Smooth muscle cell (in vitro differentiated cells): ENCODE results near the gene TMEM14C. TPM values are rescaled to one million over a fixed set of nuclear protein-coding genes. Genes with fewer than 3 reads are reported as not detected.

Experiments
- DNase-seq: peaks from one replicate; lab custom pipeline; 2025; ENCODE audit not compliant: unreplicated experiment; lab: John Stamatoyannopoulos, UW
- H2AFZ ChIP-seq: fragments of 200-600 bp; sonication (generic); 2 replicates; pipeline ENCODE4 v1.6.0; 2016; ENCODE audit warnings: antibody characterized with exemption, low read depth, mild to moderate bottlenecking
- H3F3A ChIP-seq: fragments of 200-600 bp; sonication (generic); 2 replicates; pipeline ENCODE4 v1.6.0; 2017; ENCODE audit warnings: antibody characterized with exemption, low read depth
- H3K27ac ChIP-seq: fragments of 200-600 bp; sonication (generic); 2 replicates; pipeline ENCODE4 v1.5.1; 2016; ENCODE audit warnings: low read depth, mild to moderate bottlenecking
- H3K27me3 ChIP-seq: fragments of 200-600 bp; sonication (generic); 2 replicates; pipeline ENCODE4 v1.6.1; 2016; ENCODE audit warnings: low read depth, mild to moderate bottlenecking
- H3K36me3 ChIP-seq: fragments of 200-600 bp; sonication (generic); 2 replicates; pipeline ENCODE4 v1.5.1; 2016; ENCODE audit warnings: low read depth
- H3K4me1 ChIP-seq: fragments of 200-600 bp; sonication (generic); 2 replicates; pipeline ENCODE4 v1.5.1; 2016; ENCODE audit warnings: low read depth
- H3K4me2 ChIP-seq: fragments of 200-600 bp; sonication (generic); 2 replicates; pipeline ENCODE4 v1.6.0; 2016; ENCODE audit warnings: mild to moderate bottlenecking
- H3K4me3 ChIP-seq: fragments of 200-600 bp; sonication (generic); 2 replicates; pipeline ENCODE4 v1.5.1; 2016; ENCODE audit warnings: mild to moderate bottlenecking
- H3K79me2 ChIP-seq: fragments of 200-600 bp; sonication (generic); 2 replicates; pipeline ENCODE4 v1.6.0; 2016; ENCODE audit warnings: low read depth, mild to moderate bottlenecking
- H3K9ac ChIP-seq: fragments of 200-600 bp; sonication (generic); 2 replicates; pipeline ENCODE4 v1.6.0; 2016; ENCODE audit warnings: low read depth
- H3K9me3 ChIP-seq: fragments of 200-600 bp; sonication (generic); replicated peaks from 2 replicates; pipeline ENCODE4 v1.5.1; 2016; ENCODE audit warnings: low read depth
- H4K20me1 ChIP-seq: fragments of 200-600 bp; sonication (generic); 2 replicates; pipeline ENCODE4 v1.6.0; 2016; ENCODE audit warnings: low read depth
- WGBS: methylation state at CpG from one replicate; pipeline ENCODE4 v1.1.7; 2016; ENCODE audit warnings: low lambda C conversion rate; 5-methylcytosine and 5-hydroxymethylcytosine counted together
- polyA plus RNA-seq: library from polyadenylated mRNA; unstranded; fragments of >200 nt; fragmentation: Nextera tagmentation; extraction: Ambion mirVana; gene quantifications from 2 replicates; pipeline ENCODE4 v1.2.1, GENCODE V29; 2016
- total RNA-seq: library from RNA; depleted of rRNA; stranded (reverse); fragments of >200 nt; gene quantifications from 2 replicates; pipeline ENCODE4 v1.2.3, GENCODE V29; 2014
- TF ChIP-seq, protein P1 (sequence below): fragments of 200-600 bp; sonication (generic); IDR thresholded peaks from 2 replicates; pipeline ENCODE4 v1.5.1; 2017; ENCODE audit warnings: borderline replicate concordance, mild to moderate bottlenecking, antibody characterized with exemption; ENCODE audit not compliant: insufficient read depth, poor library complexity, severe bottlenecking

The TMEM14C gene
- total and polyA plus RNA-seq, 2 experiments from 2014 or later, result 180 TPM

DNA sequence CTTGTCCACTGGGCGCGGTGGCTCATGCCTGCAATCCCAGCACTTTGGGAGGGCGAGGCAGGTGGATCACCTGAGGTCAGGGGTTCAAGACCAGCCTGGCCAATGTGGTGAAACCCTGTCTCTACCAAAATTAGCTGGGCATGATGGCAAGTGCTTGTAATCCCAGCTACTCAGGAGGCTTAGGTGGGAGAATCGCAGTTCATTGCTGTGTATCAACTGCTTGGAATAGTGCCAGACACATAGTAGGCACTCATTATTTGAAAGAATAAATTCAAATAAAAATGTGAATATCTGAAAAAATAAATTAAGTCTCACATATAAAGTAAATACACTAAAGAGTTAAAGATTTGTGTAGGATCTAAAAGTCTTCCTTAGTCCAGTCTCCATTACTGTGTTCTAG, 26.2 kb upstream of the TMEM14C start:
- no peaks in the 10 kb centered on the region for H3K9me3 ChIP-seq
- no peak overlapping the region for H3K9ac ChIP-seq
- TF ChIP-seq, protein P1, sequence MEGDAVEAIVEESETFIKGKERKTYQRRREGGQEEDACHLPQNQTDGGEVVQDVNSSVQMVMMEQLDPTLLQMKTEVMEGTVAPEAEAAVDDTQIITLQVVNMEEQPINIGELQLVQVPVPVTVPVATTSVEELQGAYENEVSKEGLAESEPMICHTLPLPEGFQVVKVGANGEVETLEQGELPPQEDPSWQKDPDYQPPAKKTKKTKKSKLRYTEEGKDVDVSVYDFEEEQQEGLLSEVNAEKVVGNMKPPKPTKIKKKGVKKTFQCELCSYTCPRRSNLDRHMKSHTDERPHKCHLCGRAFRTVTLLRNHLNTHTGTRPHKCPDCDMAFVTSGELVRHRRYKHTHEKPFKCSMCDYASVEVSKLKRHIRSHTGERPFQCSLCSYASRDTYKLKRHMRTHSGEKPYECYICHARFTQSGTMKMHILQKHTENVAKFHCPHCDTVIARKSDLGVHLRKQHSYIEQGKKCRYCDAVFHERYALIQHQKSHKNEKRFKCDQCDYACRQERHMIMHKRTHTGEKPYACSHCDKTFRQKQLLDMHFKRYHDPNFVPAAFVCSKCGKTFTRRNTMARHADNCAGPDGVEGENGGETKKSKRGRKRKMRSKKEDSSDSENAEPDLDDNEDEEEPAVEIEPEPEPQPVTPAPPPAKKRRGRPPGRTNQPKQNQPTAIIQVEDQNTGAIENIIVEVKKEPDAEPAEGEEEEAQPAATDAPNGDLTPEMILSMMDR, result no peak
- H4K20me1 ChIP-seq, result no peaks in the 10 kb centered on the region
- H3K36me3 ChIP-seq, result peaks cover 3% of the 10 kb centered on the region
- H3K27ac ChIP-seq, result no peak overlapping the region
- peaks cover 9% of the 10 kb centered on the region for H3F3A ChIP-seq
- peaks cover 50% of the 10 kb centered on the region for H3K79me2 ChIP-seq
- DNase-seq, result no peak
- no peaks in the 10 kb centered on the region for H3K27me3 ChIP-seq
- peaks cover 27% of the 10 kb centered on the region for H3K4me1 ChIP-seq
- 96% methylated on average over 4 of the region's 4 CpGs for WGBS
- H2AFZ ChIP-seq, result no peak overlapping the region
- H3K4me3 ChIP-seq, result no peak overlapping the region
- no peak overlapping the region for H3K4me2 ChIP-seq

DNA sequence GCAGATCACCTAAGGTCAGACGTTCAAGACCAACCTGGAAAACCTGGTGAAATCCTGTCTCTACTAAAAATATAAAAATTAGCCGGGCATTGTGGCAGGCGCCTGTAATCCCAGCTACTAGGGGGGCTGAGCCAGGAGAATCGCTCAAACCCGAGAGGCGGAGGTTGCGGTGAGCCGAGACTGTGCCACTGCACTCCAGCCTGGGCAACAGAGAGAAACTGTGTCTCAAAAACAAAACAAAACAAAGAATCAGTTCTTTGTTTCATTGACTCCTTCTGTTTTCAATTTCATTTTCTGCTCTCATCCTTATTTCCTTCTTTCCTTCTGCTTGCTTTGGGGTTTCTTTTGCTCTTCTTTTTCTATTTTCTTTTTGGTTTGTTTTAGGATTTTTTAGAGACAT, 8.9 kb upstream of the TMEM14C start:
- H2AFZ ChIP-seq, result no peak overlapping the region
- peaks cover 4% of the 10 kb centered on the region for H3K36me3 ChIP-seq
- H4K20me1 ChIP-seq, result no peaks in the 10 kb centered on the region
- H3F3A ChIP-seq, result peaks cover 6% of the 10 kb centered on the region
- 92% methylated on average over 8 of the region's 8 CpGs for WGBS
- DNase-seq, result no peak
- H3K4me2 ChIP-seq, result no peak overlapping the region
- no peak overlapping the region for H3K9ac ChIP-seq
- TF ChIP-seq, protein P1, result no peak
- no peaks in the 10 kb centered on the region for H3K27me3 ChIP-seq
- no peak overlapping the region for H3K4me3 ChIP-seq
- H3K79me2 ChIP-seq, result no peaks in the 10 kb centered on the region
- peaks cover 6% of the 10 kb centered on the region for H3K4me1 ChIP-seq
- no peaks in the 10 kb centered on the region for H3K9me3 ChIP-seq
- H3K27ac ChIP-seq, result no peak overlapping the region

DNA sequence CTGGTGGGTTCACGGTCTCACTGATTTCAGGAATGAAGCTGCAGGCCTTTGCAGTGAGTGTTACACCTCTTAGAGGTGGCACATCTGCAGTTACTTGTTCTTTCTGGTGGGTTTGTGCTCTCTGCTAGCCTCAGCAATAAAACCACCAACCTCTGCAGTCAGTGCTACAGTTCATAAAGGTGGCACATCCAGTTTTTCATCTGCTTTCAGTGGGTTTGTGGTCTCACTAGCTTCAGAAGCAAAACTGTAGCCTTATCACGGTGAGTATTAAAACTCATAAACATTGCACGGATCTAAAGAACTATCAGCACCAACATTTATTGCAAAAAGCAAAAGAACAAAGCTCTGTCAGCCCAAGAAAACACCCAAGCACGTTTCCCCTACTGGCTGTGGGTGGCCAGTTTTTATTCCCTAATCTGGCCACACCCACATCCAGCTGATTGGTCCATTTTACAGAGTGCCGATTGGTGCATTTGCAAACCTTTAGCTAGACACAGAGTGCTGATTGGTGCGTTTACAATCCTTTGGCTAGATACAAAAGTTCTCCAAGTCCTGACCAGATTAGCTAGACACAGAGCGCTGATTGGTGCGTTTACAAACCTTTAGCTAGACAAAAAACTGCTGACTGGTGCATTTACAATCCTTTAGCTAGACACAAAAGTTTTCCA, 3.4 kb upstream of the TMEM14C start:
- DNase-seq, result no peak
- peaks cover 13% of the 10 kb centered on the region for H3F3A ChIP-seq
- H3K4me3 ChIP-seq, result no peak overlapping the region
- H2AFZ ChIP-seq, result peak overlapping the region; percentile 31
- H3K9me3 ChIP-seq, result no peaks in the 10 kb centered on the region
- H3K4me1 ChIP-seq, result peaks cover 24% of the 10 kb centered on the region
- no peaks in the 10 kb centered on the region for H4K20me1 ChIP-seq
- peak overlapping the region; percentile 73 for H3K9ac ChIP-seq
- peak overlapping the region; percentile 88 for H3K27ac ChIP-seq
- TF ChIP-seq, protein P1, result no peak
- H3K79me2 ChIP-seq, result peaks cover 10% of the 10 kb centered on the region
- WGBS, result 83% methylated on average over 8 of the region's 8 CpGs
- H3K27me3 ChIP-seq, result no peaks in the 10 kb centered on the region
- no peaks in the 10 kb centered on the region for H3K36me3 ChIP-seq
- no peak overlapping the region for H3K4me2 ChIP-seq

DNA sequence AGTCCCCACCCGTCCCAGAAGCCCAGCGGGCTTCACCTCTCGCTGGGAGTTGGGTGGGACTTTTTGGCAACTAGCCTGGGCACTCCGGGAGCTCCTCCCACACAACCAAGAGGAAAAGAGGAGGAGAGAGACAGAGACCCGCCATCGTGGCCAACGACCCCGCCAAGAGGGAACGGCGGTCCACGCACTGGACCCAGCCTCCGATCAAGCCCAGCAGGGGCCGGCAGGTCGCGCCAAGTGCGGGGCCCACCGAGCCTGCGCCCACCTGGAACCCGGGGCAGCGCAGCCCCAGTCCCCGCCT, 3.0 kb upstream of the TMEM14C start:
- H3K4me3 ChIP-seq, result no peak overlapping the region
- no peaks in the 10 kb centered on the region for H4K20me1 ChIP-seq
- H3K9me3 ChIP-seq, result no peaks in the 10 kb centered on the region
- H3F3A ChIP-seq, result peaks cover 13% of the 10 kb centered on the region
- TF ChIP-seq, protein P1, result no peak
- no peak overlapping the region for H3K9ac ChIP-seq
- peaks cover 28% of the 10 kb centered on the region for H3K4me1 ChIP-seq
- WGBS, result 98% methylated on average over 5 of the region's 21 CpGs
- DNase-seq, result no peak
- no peak overlapping the region for H3K27ac ChIP-seq
- H3K4me2 ChIP-seq, result no peak overlapping the region
- no peaks in the 10 kb centered on the region for H3K27me3 ChIP-seq
- H3K36me3 ChIP-seq, result no peaks in the 10 kb centered on the region
- H2AFZ ChIP-seq, result no peak overlapping the region
- peaks cover 12% of the 10 kb centered on the region for H3K79me2 ChIP-seq
